ENCODE measurements around the gene PEX14. TPM values are rescaled to one million over a fixed set of nuclear protein-coding genes. Genes with fewer than 3 reads are reported as not detected.

The PEX14 gene
- total and polyA plus RNA-seq, 9 of the 15 experiments (the other 6 are each of a cell fraction or from before 2014, with no cell fraction given), result 2.6 to 45.7 (median 22.7) TPM

DNA sequence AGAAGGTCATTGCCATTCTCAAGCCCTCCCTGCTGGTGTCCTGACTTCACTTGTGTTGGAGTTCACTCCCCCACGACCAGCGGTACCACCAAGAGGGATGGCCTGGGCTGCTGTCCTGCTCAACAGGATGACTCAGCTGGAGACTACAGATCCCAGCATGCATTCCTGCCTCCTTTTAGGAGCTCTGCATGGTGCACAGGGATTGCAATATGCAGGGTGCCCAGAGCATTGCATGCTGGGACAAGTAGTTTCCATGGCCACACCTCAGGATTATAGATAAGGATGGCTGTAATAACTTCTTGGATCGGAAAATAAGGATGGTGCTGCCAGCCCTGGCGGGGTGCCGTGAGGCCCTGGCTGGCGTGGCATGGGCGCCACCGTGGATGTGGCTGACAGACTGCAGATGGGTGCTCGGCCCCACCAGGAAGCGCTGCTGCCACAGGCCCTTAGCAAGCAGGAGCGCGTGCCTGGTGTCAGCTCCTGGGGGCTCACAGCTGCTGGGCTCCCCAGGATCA lies 171.7 kb downstream of the PEX14 start:
- peak; percentile 92 for ATAC-seq
- H3K36me3 ChIP-seq (ENCODE audit: control insufficient read depth, insufficient read depth, low read length), result no peaks in the 10 kb centered on the region
- no peak overlapping the region for H3K4me2 ChIP-seq (ENCODE audit: insufficient read depth, low read length)
- peaks cover 20% of the 10 kb centered on the region for H4K20me1 ChIP-seq (replicated peaks; ENCODE audit: control insufficient read depth, insufficient read depth, low read length)
- no peak overlapping the region for H3K27ac ChIP-seq (ENCODE audit: extremely low read depth, low read depth, low read length)
- H3K79me2 ChIP-seq (ENCODE audit: control insufficient read depth, insufficient read depth, low read length), result no peaks in the 10 kb centered on the region
- peak; percentile 62 to 72 (median 67) for DNase-seq (ENCODE audit: extremely low read depth in 1 of 4, low spot score in 3 of 4)
- no peak overlapping the region for H3K9ac ChIP-seq (ENCODE audit: insufficient read depth in 1 of 2, low read depth in 2 of 2, low read length in 2 of 2)
- H3K4me1 ChIP-seq (replicated peaks in 1 of 2; ENCODE audit: control insufficient read depth in 2 of 2, insufficient read depth in 2 of 2, low read length in 2 of 2), result peaks cover 0 to 65% of the 10 kb centered on the region in 2 experiments; a peak in 3 of 5 replicates
- ChIA-PET CTCF (ENCODE audit: low intra/inter-chr PET ratio) (no interaction called here), POLR2A (interaction anchor here (0.6 to 1.1 kb wide), 2 partner anchors 16 to 413 kb away, joined by 3 to 4 read pairs; partner anchors contain the start of gene SRM)
- H2AFZ ChIP-seq (ENCODE audit: low read depth, low read length), result no peak overlapping the region
- H3K9me3 ChIP-seq (replicated peaks; ENCODE audit: control insufficient read depth, insufficient read depth, low read depth, low read length), result no peaks in the 10 kb centered on the region
- FAIRE-seq, result peak; percentile 92
- in situ Hi-C loops (cut with MboI), result no loop called here
- no peaks in the 10 kb centered on the region for H3K9me1 ChIP-seq (ENCODE audit: control insufficient read depth, insufficient read depth, low read length)
- intact Hi-C loops (cut with micrococcal nuclease), result no loop called here
- no TSS peak for BruUV-seq (replicated peaks)
- H3K4me3 ChIP-seq, result no peak overlapping the region
- WGBS (ENCODE audit: insufficient coverage, low coverage, missing lambda C conversion rate), result 23% methylated on average over 12 of the region's 12 CpGs
- peaks cover 20 to 71% of the 10 kb centered on the region in 2 experiments; a peak in 4 of 5 replicates for H3K27me3 ChIP-seq (ENCODE audit: control insufficient read depth in 2 of 2, insufficient read depth in 2 of 2, low read length in 2 of 2)
- TF ChIP-seq ELF1 (tag; IDR thresholded peaks at IDR 0.05) (no peak), NR3C1 (CRISPR knock-in tag; IDR thresholded peaks at IDR 0.05) (no peak), TEAD4 (IDR thresholded peaks at IDR 0.05; ENCODE audit: low read length) (peak; percentile 48; the same call in 1 of the 2 replicates), TEAD4 (CRISPR knock-in tag; IDR thresholded peaks at IDR 0.05; ENCODE audit: borderline replicate concordance) (no peak), ZNF316 (IDR thresholded peaks at IDR 0.05) (peak; percentile 34; the same call in 1 of the 2 replicates), NR2C1 (IDR thresholded peaks at IDR 0.05) (no peak), NR2C1 (tag; IDR thresholded peaks at IDR 0.05) (peak; percentile 62), FUS (optimal IDR thresholded peaks at IDR 0.05; ENCODE audit: low read depth, low read length) (no peak), YBX1 (IDR thresholded peaks at IDR 0.05) (no peak), RAD21 (CRISPR knock-in tag; conservative IDR thresholded peaks at IDR 0.05 in 1 of 2, IDR thresholded peaks at IDR 0.05 in 1 of 2) (no peak), FOXP4 (CRISPR knock-in tag; IDR thresholded peaks at IDR 0.05; ENCODE audit: borderline replicate concordance) (no peak), ZNF184 (CRISPR knock-in tag; IDR thresholded peaks at IDR 0.05) (no peak), AFF1 (IDR thresholded peaks at IDR 0.05; ENCODE audit: low read depth in 1 of 2, partially characterized antibody in 2 of 2) (peak in 1 of 2 experiments; percentile 98), XRCC4 (IDR thresholded peaks at IDR 0.05; ENCODE audit: extremely low read depth, insufficient read depth, insufficient read length) (no peak)
- TF ChIP-seq, protein P1, sequence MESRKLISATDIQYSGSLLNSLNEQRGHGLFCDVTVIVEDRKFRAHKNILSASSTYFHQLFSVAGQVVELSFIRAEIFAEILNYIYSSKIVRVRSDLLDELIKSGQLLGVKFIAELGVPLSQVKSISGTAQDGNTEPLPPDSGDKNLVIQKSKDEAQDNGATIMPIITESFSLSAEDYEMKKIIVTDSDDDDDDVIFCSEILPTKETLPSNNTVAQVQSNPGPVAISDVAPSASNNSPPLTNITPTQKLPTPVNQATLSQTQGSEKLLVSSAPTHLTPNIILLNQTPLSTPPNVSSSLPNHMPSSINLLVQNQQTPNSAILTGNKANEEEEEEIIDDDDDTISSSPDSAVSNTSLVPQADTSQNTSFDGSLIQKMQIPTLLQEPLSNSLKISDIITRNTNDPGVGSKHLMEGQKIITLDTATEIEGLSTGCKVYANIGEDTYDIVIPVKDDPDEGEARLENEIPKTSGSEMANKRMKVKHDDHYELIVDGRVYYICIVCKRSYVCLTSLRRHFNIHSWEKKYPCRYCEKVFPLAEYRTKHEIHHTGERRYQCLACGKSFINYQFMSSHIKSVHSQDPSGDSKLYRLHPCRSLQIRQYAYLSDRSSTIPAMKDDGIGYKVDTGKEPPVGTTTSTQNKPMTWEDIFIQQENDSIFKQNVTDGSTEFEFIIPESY (CRISPR knock-in tag; IDR thresholded peaks at IDR 0.05), result peak; percentile 9; the same call in 1 of the 2 replicates
